ENCODE results near the gene SS18L1.

DNA sequence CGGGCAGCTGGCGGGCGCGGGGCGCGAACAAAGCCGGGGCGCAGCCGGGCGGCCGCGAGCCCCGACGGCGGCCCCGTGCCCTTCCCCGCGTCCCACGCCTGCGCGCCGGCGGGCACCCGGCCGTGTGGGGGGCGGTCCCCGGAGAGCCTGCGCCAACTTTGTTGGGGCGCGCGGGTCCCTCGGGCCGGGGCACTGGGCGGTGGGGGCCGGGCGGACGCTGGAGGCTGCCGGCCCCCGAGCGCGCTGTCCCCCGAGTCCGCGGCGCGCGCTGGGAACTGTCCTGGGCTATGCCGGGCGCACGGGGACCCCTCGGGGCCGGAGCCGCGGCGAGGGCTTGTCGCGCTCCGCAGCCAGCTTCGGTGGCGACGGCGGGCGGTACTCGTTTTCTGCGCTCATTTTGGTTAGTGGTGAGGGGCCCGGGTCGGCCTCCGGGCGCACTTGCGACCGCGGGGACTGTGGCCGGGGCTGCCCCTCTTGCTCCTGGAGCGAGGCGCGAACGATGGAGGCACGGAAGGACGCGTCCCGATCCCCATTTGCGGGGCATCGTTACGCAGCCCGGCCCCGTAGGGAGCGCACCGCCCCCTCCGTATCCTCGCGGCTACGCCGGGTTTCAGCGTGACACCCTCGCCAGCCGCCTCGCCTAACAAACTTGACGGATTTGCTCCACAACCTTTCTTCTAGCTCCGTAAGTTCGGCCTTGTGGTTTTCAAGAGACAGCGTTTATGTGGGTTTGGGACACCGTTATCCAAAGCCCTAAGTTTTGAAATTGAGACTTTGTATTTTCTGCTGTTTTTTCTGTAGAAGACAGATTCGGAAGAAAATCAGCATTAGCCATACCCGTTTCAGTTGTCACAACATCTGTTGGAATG is 622 bp downstream of the SS18L1 start:
- TF ChIP-seq ZFX (IDR thresholded peaks at IDR 0.05), result 0 out of 2 replicates have a peak, but pooled peaks have one; percentile 7
- TF ChIP-seq, protein P1, sequence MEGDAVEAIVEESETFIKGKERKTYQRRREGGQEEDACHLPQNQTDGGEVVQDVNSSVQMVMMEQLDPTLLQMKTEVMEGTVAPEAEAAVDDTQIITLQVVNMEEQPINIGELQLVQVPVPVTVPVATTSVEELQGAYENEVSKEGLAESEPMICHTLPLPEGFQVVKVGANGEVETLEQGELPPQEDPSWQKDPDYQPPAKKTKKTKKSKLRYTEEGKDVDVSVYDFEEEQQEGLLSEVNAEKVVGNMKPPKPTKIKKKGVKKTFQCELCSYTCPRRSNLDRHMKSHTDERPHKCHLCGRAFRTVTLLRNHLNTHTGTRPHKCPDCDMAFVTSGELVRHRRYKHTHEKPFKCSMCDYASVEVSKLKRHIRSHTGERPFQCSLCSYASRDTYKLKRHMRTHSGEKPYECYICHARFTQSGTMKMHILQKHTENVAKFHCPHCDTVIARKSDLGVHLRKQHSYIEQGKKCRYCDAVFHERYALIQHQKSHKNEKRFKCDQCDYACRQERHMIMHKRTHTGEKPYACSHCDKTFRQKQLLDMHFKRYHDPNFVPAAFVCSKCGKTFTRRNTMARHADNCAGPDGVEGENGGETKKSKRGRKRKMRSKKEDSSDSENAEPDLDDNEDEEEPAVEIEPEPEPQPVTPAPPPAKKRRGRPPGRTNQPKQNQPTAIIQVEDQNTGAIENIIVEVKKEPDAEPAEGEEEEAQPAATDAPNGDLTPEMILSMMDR (conservative IDR thresholded peaks at IDR 0.05), result no peak

Measured in C4-2B (cell line).